ENCODE data around the gene AP2S1. TPM values are rescaled to one million over a fixed set of nuclear protein-coding genes. Genes with fewer than 3 reads are reported as not detected.

The AP2S1 gene
- polyA plus RNA-seq, 1 donor from 2014 or later, result 167 TPM

GRCh38 chr19:46839752-46840497, 10.7 kb downstream of the AP2S1 start:
- no peaks in the 10 kb centered on the region for H3K36me3 ChIP-seq (ENCODE audit: insufficient read depth, low read length)
- H3K4me3 ChIP-seq (ENCODE audit: low read length), result no peak overlapping the region
- no peak overlapping the region for H3K4me2 ChIP-seq (ENCODE audit: low read length)
- no peaks in the 10 kb centered on the region for H3K9me3 ChIP-seq (ENCODE audit: low read length)
- H2AFZ ChIP-seq (ENCODE audit: low read depth, low read length), result no peak overlapping the region
- TF ChIP-seq POLR2AphosphoS5 (IDR thresholded peaks at IDR 0.05) (no peak), SMC3 (conservative IDR thresholded peaks at IDR 0.05; ENCODE audit: poor library complexity) (no peak), EP300 (conservative IDR thresholded peaks at IDR 0.05; ENCODE audit: poor library complexity, severe bottlenecking) (no peak), REST (IDR thresholded peaks at IDR 0.05; ENCODE audit: borderline replicate concordance) (no peak), TAF1 (IDR thresholded peaks at IDR 0.05; ENCODE audit: low read depth) (no peak), CTCF (IDR thresholded peaks at IDR 0.05; ENCODE audit: poor library complexity, severe bottlenecking) (no peak), RAD21 (conservative IDR thresholded peaks at IDR 0.05) (no peak), MXI1 (conservative IDR thresholded peaks at IDR 0.05; ENCODE audit: poor library complexity, severe bottlenecking) (no peak), EZH2 (IDR thresholded peaks at IDR 0.05; ENCODE audit: borderline replicate concordance, insufficient read depth, low read length, poor library complexity, severe bottlenecking) (no peak)
- no peaks in the 10 kb centered on the region for H3K79me2 ChIP-seq (replicated peaks; ENCODE audit: insufficient read depth, low read length)
- H3K27ac ChIP-seq (ENCODE audit: low read length), result no peak overlapping the region
- no peaks in the 10 kb centered on the region for H3F3A ChIP-seq (ENCODE audit: insufficient read depth, low read length, poor library complexity, severe bottlenecking)
- no peaks in the 10 kb centered on the region for H3K27me3 ChIP-seq (ENCODE audit: insufficient read depth, low read depth, low read length)
- no peaks in the 10 kb centered on the region for H4K20me1 ChIP-seq (ENCODE audit: insufficient read depth)
- no peaks in the 10 kb centered on the region for H3K9me2 ChIP-seq (ENCODE audit: insufficient read depth, low read length)
- H3K9ac ChIP-seq (ENCODE audit: low read length), result no peak overlapping the region

GRCh38 chr19:46838160-46838559, 12.5 kb downstream of the AP2S1 start:
- Histone ChIP-seq H2AFZ (ENCODE audit: low read depth, low read length) (no peak overlapping the region), H3K9ac (ENCODE audit: low read length) (no peak overlapping the region), H3K79me2 (replicated peaks; ENCODE audit: insufficient read depth, low read length) (no peaks in the 10 kb centered on the region), H3K9me3 (ENCODE audit: low read length) (no peaks in the 10 kb centered on the region), H3K27me3 (ENCODE audit: insufficient read depth, low read depth, low read length) (no peaks in the 10 kb centered on the region), H3K4me3 (ENCODE audit: low read length) (no peak overlapping the region), H3K4me2 (ENCODE audit: low read length) (no peak overlapping the region), H4K20me1 (ENCODE audit: insufficient read depth) (no peaks in the 10 kb centered on the region), H3K9me2 (ENCODE audit: insufficient read depth, low read length) (no peaks in the 10 kb centered on the region), H3K36me3 (ENCODE audit: insufficient read depth, low read length) (no peaks in the 10 kb centered on the region), H3F3A (ENCODE audit: insufficient read depth, low read length, poor library complexity, severe bottlenecking) (no peaks in the 10 kb centered on the region), H3K27ac (ENCODE audit: low read length) (no peak overlapping the region)
- no peak for TF ChIP-seq EZH2 (IDR thresholded peaks at IDR 0.05; ENCODE audit: borderline replicate concordance, insufficient read depth, low read length, poor library complexity, severe bottlenecking)
- no peak for TF ChIP-seq CTCF (IDR thresholded peaks at IDR 0.05; ENCODE audit: poor library complexity, severe bottlenecking)
- TF ChIP-seq POLR2AphosphoS5 (IDR thresholded peaks at IDR 0.05), result no peak
- no peak for TF ChIP-seq REST (IDR thresholded peaks at IDR 0.05; ENCODE audit: borderline replicate concordance)
- TF ChIP-seq RAD21 (conservative IDR thresholded peaks at IDR 0.05), result no peak
- no peak for TF ChIP-seq MXI1 (conservative IDR thresholded peaks at IDR 0.05; ENCODE audit: poor library complexity, severe bottlenecking)
- TF ChIP-seq TAF1 (IDR thresholded peaks at IDR 0.05; ENCODE audit: low read depth), result no peak
- no peak for TF ChIP-seq EP300 (conservative IDR thresholded peaks at IDR 0.05; ENCODE audit: poor library complexity, severe bottlenecking)
- TF ChIP-seq SMC3 (conservative IDR thresholded peaks at IDR 0.05; ENCODE audit: poor library complexity), result no peak
